ENCODE results near the gene GHRHR.

Gene GHRHR

DNA sequence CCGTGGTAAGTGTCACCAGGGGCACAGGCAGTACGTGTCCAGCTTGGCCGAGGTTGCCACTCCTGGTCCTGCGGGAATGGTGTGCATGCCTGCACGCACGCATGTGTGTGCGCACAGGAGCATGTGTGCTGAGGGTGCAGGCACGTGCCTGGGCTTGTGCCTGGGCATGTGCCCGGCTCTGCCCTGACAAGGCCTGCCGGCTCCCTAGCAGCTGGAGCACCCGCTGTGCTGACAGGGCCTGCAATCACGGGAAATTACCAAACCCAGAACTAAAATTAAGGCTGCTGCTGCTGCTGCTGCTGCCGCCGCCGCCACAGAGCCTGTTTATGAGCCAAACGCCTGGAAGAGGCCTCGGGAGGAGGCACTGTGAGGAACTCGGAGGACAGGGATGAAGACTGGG is 28.7 kb downstream of the GHRHR start:
- DNase-seq (ENCODE audit: low read depth): no peak
- TF ChIP-seq, protein P1, sequence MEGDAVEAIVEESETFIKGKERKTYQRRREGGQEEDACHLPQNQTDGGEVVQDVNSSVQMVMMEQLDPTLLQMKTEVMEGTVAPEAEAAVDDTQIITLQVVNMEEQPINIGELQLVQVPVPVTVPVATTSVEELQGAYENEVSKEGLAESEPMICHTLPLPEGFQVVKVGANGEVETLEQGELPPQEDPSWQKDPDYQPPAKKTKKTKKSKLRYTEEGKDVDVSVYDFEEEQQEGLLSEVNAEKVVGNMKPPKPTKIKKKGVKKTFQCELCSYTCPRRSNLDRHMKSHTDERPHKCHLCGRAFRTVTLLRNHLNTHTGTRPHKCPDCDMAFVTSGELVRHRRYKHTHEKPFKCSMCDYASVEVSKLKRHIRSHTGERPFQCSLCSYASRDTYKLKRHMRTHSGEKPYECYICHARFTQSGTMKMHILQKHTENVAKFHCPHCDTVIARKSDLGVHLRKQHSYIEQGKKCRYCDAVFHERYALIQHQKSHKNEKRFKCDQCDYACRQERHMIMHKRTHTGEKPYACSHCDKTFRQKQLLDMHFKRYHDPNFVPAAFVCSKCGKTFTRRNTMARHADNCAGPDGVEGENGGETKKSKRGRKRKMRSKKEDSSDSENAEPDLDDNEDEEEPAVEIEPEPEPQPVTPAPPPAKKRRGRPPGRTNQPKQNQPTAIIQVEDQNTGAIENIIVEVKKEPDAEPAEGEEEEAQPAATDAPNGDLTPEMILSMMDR (IDR thresholded peaks at IDR 0.05; ENCODE audit: insufficient read depth, low read depth, low read length, missing control alignments): no peak

GRCh38 chr7:30994206-30995100 is 30.7 kb downstream of the GHRHR start:
- TF ChIP-seq, protein P1 (IDR thresholded peaks at IDR 0.05; ENCODE audit: insufficient read depth, low read depth, low read length, missing control alignments): no peak
- DNase-seq (ENCODE audit: low read depth): no peak
- H3K4me3 ChIP-seq (ENCODE audit: low read depth, low read length): no peak overlapping the region

More for the DNA sequence above, 28.7 kb downstream of the GHRHR start:
- no peak overlapping the region for H3K4me3 ChIP-seq (ENCODE audit: low read depth, low read length)

DNA sequence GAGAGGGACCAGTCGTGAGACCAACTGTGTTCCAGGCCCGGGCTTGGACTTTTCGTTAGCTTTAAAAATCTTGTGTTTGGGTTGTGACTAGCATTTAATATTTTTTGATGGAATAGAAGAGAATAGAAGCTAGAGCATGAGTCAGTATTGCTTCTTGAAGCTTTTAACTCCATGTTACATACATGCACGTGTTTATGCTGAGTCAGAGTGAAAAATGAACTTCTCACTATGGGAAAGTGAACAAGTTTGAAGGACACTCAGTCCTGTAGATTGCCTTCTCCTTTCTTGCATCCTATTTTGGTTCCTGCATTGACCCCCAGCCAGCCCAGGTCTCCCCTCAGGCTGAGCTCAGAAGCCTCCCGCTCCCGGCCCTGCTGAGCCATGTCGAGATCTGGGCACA is 31.8 kb downstream of the GHRHR start:
- H3K4me3 ChIP-seq (ENCODE audit: low read depth, low read length): no peak overlapping the region
- TF ChIP-seq, protein P1 (IDR thresholded peaks at IDR 0.05; ENCODE audit: insufficient read depth, low read depth, low read length, missing control alignments): no peak
- no peak for DNase-seq (ENCODE audit: low read depth)

DNA sequence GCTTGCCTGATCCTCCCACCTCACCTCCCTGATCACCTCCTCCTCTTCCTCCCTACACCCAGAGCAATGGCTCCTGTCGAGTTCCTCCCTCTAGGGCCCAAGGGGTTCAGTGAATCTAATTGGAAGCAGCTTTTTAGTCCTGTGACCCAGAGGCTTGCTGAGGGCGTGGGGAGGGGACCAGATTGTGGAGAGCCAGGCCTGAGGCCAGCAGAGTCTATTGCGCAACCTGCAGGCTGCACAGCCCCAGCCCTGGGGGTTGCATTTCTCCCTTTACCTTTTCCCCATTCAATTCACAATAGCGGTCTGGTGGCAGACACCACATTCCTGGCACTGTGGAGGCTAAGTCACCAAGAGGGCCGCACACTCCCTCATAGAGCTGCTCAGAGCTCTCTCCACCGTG is 32.5 kb downstream of the GHRHR start:
- TF ChIP-seq, protein P1 (IDR thresholded peaks at IDR 0.05; ENCODE audit: insufficient read depth, low read depth, low read length, missing control alignments): no peak
- no peak for DNase-seq (ENCODE audit: low read depth)
- H3K4me3 ChIP-seq (ENCODE audit: low read depth, low read length): no peak overlapping the region

GRCh38 chr7:30996883-30997282 is 33.1 kb downstream of the GHRHR start:
- DNase-seq (ENCODE audit: low read depth): no peak
- TF ChIP-seq, protein P1 (IDR thresholded peaks at IDR 0.05; ENCODE audit: insufficient read depth, low read depth, low read length, missing control alignments): no peak

DNA sequence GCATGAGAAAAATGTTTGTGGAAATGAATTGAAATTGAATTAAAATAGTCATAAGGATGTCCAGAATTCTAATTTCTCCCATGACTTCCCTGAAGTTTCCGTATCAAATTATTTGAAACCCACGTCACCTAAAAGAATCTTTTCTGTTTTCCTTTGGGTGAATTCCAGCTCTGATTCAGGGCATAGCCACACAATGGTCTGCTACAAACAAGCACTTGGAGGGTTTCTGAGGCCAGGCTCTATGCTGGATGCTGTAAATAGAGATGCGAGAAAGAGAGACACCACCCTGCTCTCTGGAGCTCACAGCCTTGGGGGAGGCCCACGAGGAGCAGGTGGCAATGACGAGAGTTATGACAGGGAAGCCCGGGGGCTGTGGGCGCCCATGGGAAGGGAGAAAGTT is 33.6 kb downstream of the GHRHR start:
- TF ChIP-seq, protein P1 (IDR thresholded peaks at IDR 0.05; ENCODE audit: insufficient read depth, low read depth, low read length, missing control alignments): no peak
- no peak overlapping the region for H3K4me3 ChIP-seq (ENCODE audit: low read depth, low read length)
- DNase-seq (ENCODE audit: low read depth): no peak

More at GRCh38 chr7:30996883-30997282, 33.1 kb downstream of the GHRHR start:
- H3K4me3 ChIP-seq (ENCODE audit: low read depth, low read length): no peak overlapping the region
